Heart right ventricle (tissue), 16 donors: ENCODE results near the gene LAMA2. TPM values are rescaled to one million over a fixed set of nuclear protein-coding genes. Genes with fewer than 3 reads are reported as not detected.

Source experiments
- ATAC-seq, 8 donors: fragments of 200-7000 bp; cut with Tn5 transposase; one replicate each; pipeline ENCODE4 v1.9.1; 2020; ENCODE audit warnings: mild to moderate bottlenecking in 8 of 8, moderate library complexity in 8 of 8, moderate number of reproducible peaks in 1 of 8
- DNase-seq, 2 donors: peaks; one replicate each; pipeline ENCODE4 v3.0.0-alpha.2; 2020
- H3K27ac ChIP-seq, 10 donors: fragments of 200-600 bp; sonication (generic) in 2 of 10; one replicate each; pipeline versions ENCODE4 v1.5.0 to v1.8.0; 2020 to 2022; ENCODE audit warnings: mild to moderate bottlenecking in 3 of 10
- H3K27me3 ChIP-seq, 7 donors: fragments of 200-600 bp; one replicate each; pipeline ENCODE4 v1.8.0; 2021 to 2022; ENCODE audit warnings: mild to moderate bottlenecking in 2 of 7
- H3K36me3 ChIP-seq, 9 donors: fragments of 200-600 bp; sonication (generic) in 1 of 9; one replicate each; pipeline versions ENCODE4 v1.5.0 to v1.8.0; 2020 to 2022; ENCODE audit warnings: mild to moderate bottlenecking in 2 of 9
- H3K4me1 ChIP-seq, 9 donors: fragments of 200-600 bp; sonication (generic) in 1 of 9; one replicate each; pipeline versions ENCODE4 v1.5.0 to v1.8.0; 2020 to 2022; ENCODE audit warnings: mild to moderate bottlenecking in 4 of 9
- H3K4me3 ChIP-seq, 10 donors: fragments of 200-600 bp; sonication (generic) in 2 of 10; one replicate each; pipeline versions ENCODE4 v1.5.0 to v1.8.0; 2020 to 2022; ENCODE audit warnings: mild to moderate bottlenecking in 7 of 10, moderate library complexity in 2 of 10
- H3K9me3 ChIP-seq, 11 donors: fragments of 200-600 bp in 10 of 11; sonication (generic) in 2 of 11; one replicate each; pipeline versions ENCODE4 v1.5.0 to v1.8.0; 2013 to 2022; ENCODE audit warnings: mild to moderate bottlenecking in 2 of 11, control low read depth in 1 of 11, moderate library complexity in 1 of 11
- CTCF ChIP-seq, 9 donors: fragments of 200-600 bp; sonication (generic) in 2 of 9; IDR thresholded peaks; one replicate each; pipeline versions ENCODE4 v1.5.0 to v1.8.0; 2021 to 2022; ENCODE audit warnings: antibody characterized with exemption in 9 of 9, mild to moderate bottlenecking in 5 of 9, moderate library complexity in 1 of 9
- WGBS, 2 donors: extraction: QIAGEN DNeasy Blood & Tissue Kit; methylation state at CpG; one replicate each; pipeline ENCODE4 v1.1.7; 2013; ENCODE audit warnings: inconsistent platforms in 1 of 2; 5-methylcytosine and 5-hydroxymethylcytosine counted together
- intact Hi-C, 10 donors: fragments of 100-400 bp; cut with DNase I; formaldehyde crosslinking; loops; one replicate each; pipeline versions ENCODE4 v1.11.1 to v1.14.2; 2022
- polyA plus RNA-seq, 2 donors: library from polyadenylated mRNA; stranded (reverse); fragments of 200-250 nt; gene quantifications; one replicate each; pipeline ENCODE4 v1.2.3, GENCODE V29; 2013
- total RNA-seq, 10 donors: library from RNA; stranded (reverse); fragmentation: NEBNext Ultra II Directional in 3 of 10; extraction: Animal tissue kit (Norgen Biotek cat#: 25700) in 3 of 10; gene quantifications; one replicate each; pipeline versions ENCODE4 v1.2.1 to v1.2.4, GENCODE V29; 2021 to 2023
- donor health status: Arrhythmogenic right ventricular cardiomyopathy.
- donor health status: ischemic (EF 13 %, LVEDD 7.1; RV severe dilation, severe dysfunction).
- donor health status: healthy with polysubstance abuse.
- donor health status: DM: no; HTN: yes; CAD: no.
- donor health status: DM: no; HTN: no; CAD: no.
- donor health status: ischemic (EF 25% LVEDD 6.9; RV normal size, moderate dysfunction).
- donor health status: ischemic (EF 25% LVEDD 5.7; RV mildly dilated, moderate dysfunction).
- donor health status: healthy.
- donor health status: DM: yes; HTN: yes; CAD: no.
- donor health status: Ischemic cardiomyopathy.
- donor health status: ischemic (EF 35%, LVEDD 5.7; RV mildly dilated, moderate dysfunction).
- donor health status: nonischemic (EF 11% LVEDD 7.7; RV severe dilation, severe dysfunction).
- donor health status: DM: yes; HTN: yes; CAD: no.
- donor health status: PGD.
- donor health status: ischemic (EF 29% LVEDD 5.4; RV normal size, mild dysfunction).
- donor health status: nonischemic (EF 23%, LVEDD 6.1; RV moderate dilation, normal function).

LAMA2 gene
- total and polyA plus RNA-seq, 12 donors, result 31.1 to 293 (median 223) TPM

- WGBS, 2 donors, result 89 to 91% methylated on average over 3 of the region's 3 CpGs
- no peak for DNase-seq
- H3K4me3 ChIP-seq, result no peak overlapping the region
- no peak overlapping the region for H3K27ac ChIP-seq
- ATAC-seq, result no peak
- peaks cover 0 to 17% (median 4%) of the 10 kb centered on the region in 9 donors for H3K4me1 ChIP-seq
- peaks cover 0 to 95% (median 42%) of the 10 kb centered on the region in 9 donors for H3K36me3 ChIP-seq
- H3K9me3 ChIP-seq, result no peaks in the 10 kb centered on the region
- intact Hi-C loops, result no loop called here
- TF ChIP-seq CTCF (IDR thresholded peaks at IDR 0.05), result no peak
- no peaks in the 10 kb centered on the region for H3K27me3 ChIP-seq
Measured at GRCh38 chr6:129513471-129513870, 630.5 kb downstream of the LAMA2 start.

GRCh38 chr6:129515004-129515403 lies 632.1 kb downstream of the LAMA2 start:
- Histone ChIP-seq H3K27me3 (no peaks in the 10 kb centered on the region), H3K4me1 (peaks cover 0 to 14% (median 0%) of the 10 kb centered on the region in 9 donors), H3K27ac (no peak overlapping the region), H3K36me3 (peaks cover 0 to 80% (median 42%) of the 10 kb centered on the region in 9 donors), H3K9me3 (no peaks in the 10 kb centered on the region), H3K4me3 (no peak overlapping the region)
- TF ChIP-seq CTCF (IDR thresholded peaks at IDR 0.05), result no peak
- 87 to 88% methylated on average over 2 of the region's 2 CpGs for WGBS, 2 donors
- DNase-seq (no peak), ATAC-seq (no peak)
- intact Hi-C loops, result no loop called here

GRCh38 chr6:129516005-129516404 lies 633.1 kb downstream of the LAMA2 start:
- Histone ChIP-seq H3K27ac (no peak overlapping the region), H3K4me1 (peaks cover 0 to 11% (median 0%) of the 10 kb centered on the region in 9 donors), H3K27me3 (no peaks in the 10 kb centered on the region), H3K36me3 (peaks cover 0 to 72% (median 42%) of the 10 kb centered on the region in 9 donors), H3K9me3 (no peaks in the 10 kb centered on the region), H3K4me3 (no peak overlapping the region)
- intact Hi-C loops, result no loop called here
- 84 to 91% methylated on average over 3 of the region's 3 CpGs for WGBS, 2 donors
- DNase-seq (no peak), ATAC-seq (peak in 1 of 8 donors; percentile 42)
- TF ChIP-seq CTCF (IDR thresholded peaks at IDR 0.05), result no peak

- Histone ChIP-seq H3K4me3 (no peak overlapping the region), H3K4me1 (peaks cover 0 to 7% (median 0%) of the 10 kb centered on the region in 9 donors), H3K36me3 (peaks cover 0 to 64% (median 42%) of the 10 kb centered on the region in 9 donors), H3K27me3 (no peaks in the 10 kb centered on the region), H3K27ac (peak overlapping the region in 1 of 10 donors; percentile 9), H3K9me3 (no peaks in the 10 kb centered on the region)
- ATAC-seq (no peak), DNase-seq (no peak)
- intact Hi-C loops, result no loop called here
- no peak for TF ChIP-seq CTCF (IDR thresholded peaks at IDR 0.05)
- 84 to 91% methylated on average over 1 of the region's 1 CpG for WGBS, 2 donors
Measured at GRCh38 chr6:129516787-129517186, 633.8 kb downstream of the LAMA2 start.
